Suprapubic skin (tissue), 4 donors: Measurements from ENCODE around the gene TM4SF20. TPM values are rescaled to one million over a fixed set of nuclear protein-coding genes. Genes with fewer than 3 reads are reported as not detected.
"Not testable (repeated sequence)": the region's sequence is repeated elsewhere in the genome, so short reads cannot be mapped to it uniquely, and the experiment has no call there.

Experiments used
- DNase-seq, 2 donors: peaks; one replicate each; pipeline ENCODE4 v3.0.0-alpha.2; 2019; ENCODE audit warnings: low spot score in 2 of 2
- H3K27ac ChIP-seq: fragments of 200-600 bp; sonication (generic); one replicate; pipeline ENCODE4 v1.5.1; 2019
- H3K27me3 ChIP-seq: fragments of 200-600 bp; sonication (generic); one replicate; pipeline ENCODE4 v1.5.1; 2019
- H3K36me3 ChIP-seq: fragments of 200-600 bp; sonication (generic); one replicate; pipeline ENCODE4 v1.5.1; 2019
- H3K4me1 ChIP-seq: fragments of 200-600 bp; sonication (generic); one replicate; pipeline ENCODE4 v1.5.1; 2019
- H3K4me3 ChIP-seq: fragments of 200-600 bp; sonication (generic); one replicate; pipeline ENCODE4 v1.5.1; 2019; ENCODE audit warnings: mild to moderate bottlenecking
- H3K9me3 ChIP-seq: fragments of 200-600 bp; sonication (generic); one replicate; pipeline ENCODE4 v1.5.1; 2019
- CTCF ChIP-seq, 2 donors: fragments of 200-600 bp in 1 of 2; fragments of 450-650 bp in 1 of 2; sonication (generic) in 1 of 2; IDR thresholded peaks; one replicate each; pipeline ENCODE4 v1.5.1; 2016 to 2019; ENCODE audit warnings: antibody characterized with exemption in 2 of 2, mild to moderate bottlenecking in 1 of 2, moderate library complexity in 1 of 2
- EP300 ChIP-seq: sonication (generic); formaldehyde crosslinking; IDR thresholded peaks from one replicate; pipeline ENCODE4 v1.6.1; 2017; ENCODE audit warnings: antibody characterized with exemption
- POLR2A ChIP-seq, 2 donors: fragments of 450-650 bp; IDR thresholded peaks; one replicate each; pipeline ENCODE4 v1.6.1; 2017; ENCODE audit warnings: antibody characterized with exemption in 2 of 2, mild to moderate bottlenecking in 2 of 2, moderate library complexity in 2 of 2
- POLR2AphosphoS5 ChIP-seq, 3 donors: sonication (generic); formaldehyde crosslinking; IDR thresholded peaks; one replicate each; pipeline ENCODE4 v1.6.1; 2017; ENCODE audit warnings: antibody characterized with exemption in 3 of 3
- WGBS: methylation state at CpG from one replicate; pipeline ENCODE4 v1.1.5; 2018; 5-methylcytosine and 5-hydroxymethylcytosine counted together
- total RNA-seq, 4 donors: library from RNA; depleted of rRNA; stranded (reverse); fragments of >200 nt; gene quantifications; one replicate each; pipeline ENCODE4 v1.1.0, GENCODE V29; 2016

Gene TM4SF20
- total RNA-seq, 4 donors from 2014 or later: 0.42 TPM; not detected in 3

- no peak for TF ChIP-seq CTCF (IDR thresholded peaks at IDR 0.05)
- no peak for TF ChIP-seq EP300
- no peak for TF ChIP-seq POLR2AphosphoS5 (IDR thresholded peaks at IDR 0.05)
- TF ChIP-seq POLR2A (IDR thresholded peaks at IDR 0.05): no peak
- DNase-seq: no peak
- no peak overlapping the region for H3K27ac ChIP-seq
- 73% methylated on average over 8 of the region's 8 CpGs for WGBS
- H3K4me1 ChIP-seq: peaks cover 13% of the 10 kb centered on the region
- H3K27me3 ChIP-seq: no peaks in the 10 kb centered on the region
- no peaks in the 10 kb centered on the region for H3K9me3 ChIP-seq
- no peak overlapping the region for H3K4me3 ChIP-seq
- H3K36me3 ChIP-seq: no peaks in the 10 kb centered on the region
Observed at GRCh38 chr2:227370092-227370491, 9.0 kb downstream of the TM4SF20 start.

GRCh38 chr2:227368574-227368973, 10.5 kb downstream of the TM4SF20 start:
- no peak overlapping the region for H3K27ac ChIP-seq
- H3K4me3 ChIP-seq: no peak overlapping the region
- H3K4me1 ChIP-seq: peaks cover 13% of the 10 kb centered on the region
- DNase-seq: no peak
- no peak for TF ChIP-seq POLR2A (IDR thresholded peaks at IDR 0.05)
- no peak for TF ChIP-seq EP300
- no peak for TF ChIP-seq POLR2AphosphoS5 (IDR thresholded peaks at IDR 0.05)
- no peak for TF ChIP-seq CTCF (IDR thresholded peaks at IDR 0.05)
- H3K27me3 ChIP-seq: no peaks in the 10 kb centered on the region
- no peaks in the 10 kb centered on the region for H3K36me3 ChIP-seq
- WGBS: 91% methylated on average over 5 of the region's 5 CpGs
- H3K9me3 ChIP-seq: no peaks in the 10 kb centered on the region

DNA sequence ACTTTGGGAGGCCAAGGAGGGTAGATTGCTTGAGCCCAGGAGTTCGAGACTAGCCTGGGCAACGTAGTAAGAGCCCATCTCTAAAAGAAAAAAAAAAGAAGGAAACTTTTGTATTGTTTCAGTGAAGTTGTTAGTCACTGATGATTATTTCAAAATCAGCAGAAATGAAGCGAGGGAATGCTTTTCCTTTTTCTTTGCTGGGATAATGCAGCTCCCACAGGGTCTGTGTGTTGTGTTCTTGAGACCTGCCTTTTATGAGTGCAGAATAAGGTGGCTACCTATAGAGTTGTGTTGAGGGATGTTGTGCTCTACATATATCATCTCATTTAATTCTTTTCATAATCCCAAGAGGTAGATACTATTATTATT, 11.7 kb downstream of the TM4SF20 start:
- Histone ChIP-seq H3K27ac (no peak overlapping the region), H3K4me3 (no peak overlapping the region), H3K9me3 (no peaks in the 10 kb centered on the region), H3K27me3 (no peaks in the 10 kb centered on the region), H3K4me1 (peaks cover 13% of the 10 kb centered on the region), H3K36me3 (no peaks in the 10 kb centered on the region)
- TF ChIP-seq CTCF (IDR thresholded peaks at IDR 0.05): no peak
- TF ChIP-seq POLR2A (IDR thresholded peaks at IDR 0.05): no peak
- TF ChIP-seq POLR2AphosphoS5 (IDR thresholded peaks at IDR 0.05): no peak
- no peak for TF ChIP-seq EP300
- DNase-seq: no peak
- 80% methylated on average over 3 of the region's 3 CpGs for WGBS

- no peak for TF ChIP-seq POLR2AphosphoS5 (IDR thresholded peaks at IDR 0.05)
- TF ChIP-seq EP300: no peak
- no peak for TF ChIP-seq POLR2A (IDR thresholded peaks at IDR 0.05)
- TF ChIP-seq CTCF (IDR thresholded peaks at IDR 0.05): no peak
- Histone ChIP-seq H3K9me3 (no peaks in the 10 kb centered on the region), H3K27me3 (no peaks in the 10 kb centered on the region), H3K27ac (no peak overlapping the region), H3K36me3 (no peaks in the 10 kb centered on the region), H3K4me3 (no peak overlapping the region), H3K4me1 (peaks cover 13% of the 10 kb centered on the region)
- no peak for DNase-seq
- 56% methylated on average over 11 of the region's 11 CpGs for WGBS
Observed at GRCh38 chr2:227366769-227367426, 12.2 kb downstream of the TM4SF20 start.

- H3K27me3 ChIP-seq: no peaks in the 10 kb centered on the region
- no peak for TF ChIP-seq EP300
- peaks cover 13% of the 10 kb centered on the region for H3K4me1 ChIP-seq
- H3K4me3 ChIP-seq: no peak overlapping the region
- H3K36me3 ChIP-seq: peaks cover 2% of the 10 kb centered on the region
- WGBS: 36% methylated on average over 3 of the region's 3 CpGs
- DNase-seq: no peak
- H3K27ac ChIP-seq: no peak overlapping the region
- no peaks in the 10 kb centered on the region for H3K9me3 ChIP-seq
Observed at GRCh38 chr2:227365833-227366232, 13.3 kb downstream of the TM4SF20 start.

DNA sequence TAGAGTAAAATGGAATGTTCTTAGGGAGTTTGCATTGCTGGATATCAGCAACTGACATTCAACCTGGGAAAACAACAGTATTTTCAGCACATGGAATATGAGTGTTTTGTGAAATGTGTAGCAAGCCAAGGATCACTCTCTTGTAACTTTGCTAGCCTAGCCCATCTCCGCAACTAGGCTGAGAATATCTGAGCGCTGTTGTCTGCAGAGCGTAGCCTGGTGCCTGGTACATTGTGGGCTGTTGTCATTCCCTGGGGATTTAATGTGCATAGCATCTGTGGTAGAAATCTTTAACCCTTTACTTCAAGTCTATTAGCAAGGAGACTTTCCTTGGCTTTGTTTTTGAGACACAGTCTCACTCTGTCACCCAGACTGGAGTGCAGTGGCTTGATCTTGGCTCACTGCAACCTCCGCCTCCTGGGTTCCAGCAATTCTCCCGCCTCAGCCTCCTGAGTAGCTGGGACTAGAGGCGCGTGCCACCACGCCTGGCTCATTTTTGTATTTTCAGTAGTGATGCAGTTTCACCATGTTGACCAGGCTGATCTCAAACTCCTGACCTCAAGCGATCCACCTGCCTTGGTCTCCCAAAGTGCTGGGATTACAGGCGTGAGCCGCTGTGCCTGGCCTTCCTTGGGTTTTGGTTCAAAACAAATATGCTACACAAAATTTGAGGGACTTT, 14.4 kb downstream of the TM4SF20 start:
- DNase-seq, H3K4me3 ChIP-seq, H3K27me3 ChIP-seq, H3K36me3 ChIP-seq, H3K9me3 ChIP-seq, H3K27ac ChIP-seq: not testable (repeated sequence)
- peaks cover 13% of the 10 kb centered on the region for H3K4me1 ChIP-seq
- 82% methylated on average over 11 of the region's 11 CpGs for WGBS
